Measurements from ENCODE around the gene JPH2.
"Not testable (repeated sequence)": the region's sequence is repeated elsewhere in the genome, so short reads cannot be mapped to it uniquely, and the experiment has no call there.

The JPH2 gene

DNA sequence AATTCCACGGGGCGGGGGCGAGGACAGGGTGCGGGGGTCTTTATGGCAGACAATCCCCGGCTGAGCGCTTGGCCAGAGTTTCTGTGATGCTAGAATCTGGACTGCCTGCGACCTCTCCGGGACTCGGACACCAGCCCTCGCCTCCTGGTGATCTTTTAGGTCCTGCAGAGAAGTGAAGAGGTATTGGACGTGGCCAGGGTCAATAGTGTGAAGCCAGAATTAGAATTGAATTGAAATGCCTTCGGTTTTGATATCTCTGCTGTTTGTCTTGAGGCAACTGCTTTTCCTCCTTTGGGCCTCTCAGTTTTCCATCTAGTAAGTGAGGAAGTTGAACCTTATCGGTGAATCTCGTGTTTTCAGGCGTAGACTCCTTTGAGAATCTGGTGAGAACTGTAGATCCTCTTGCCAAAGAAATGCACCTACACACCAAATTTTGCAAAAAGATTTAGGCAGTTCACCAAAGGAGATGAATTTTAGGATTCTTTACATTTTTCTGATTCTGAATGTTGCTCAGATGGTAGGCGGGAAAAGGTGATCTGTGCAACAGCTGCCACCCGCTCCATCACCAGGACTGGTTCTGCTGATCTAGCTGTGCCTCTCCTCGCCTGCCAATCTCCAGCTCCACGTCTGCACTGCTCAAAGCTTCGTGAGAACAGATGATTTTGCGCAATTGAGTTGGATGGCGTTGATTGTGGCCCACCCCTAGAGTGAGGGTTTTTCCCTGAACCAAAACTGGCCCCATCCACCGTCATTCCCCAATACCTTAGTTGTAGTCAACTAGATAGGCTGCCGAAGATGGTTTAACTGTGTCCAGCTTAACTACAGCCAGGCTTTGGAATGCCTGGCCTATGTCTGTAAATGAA, 24.4 kb upstream of the JPH2 start:
- DNase-seq (ENCODE audit: low read depth): no peak

DNA sequence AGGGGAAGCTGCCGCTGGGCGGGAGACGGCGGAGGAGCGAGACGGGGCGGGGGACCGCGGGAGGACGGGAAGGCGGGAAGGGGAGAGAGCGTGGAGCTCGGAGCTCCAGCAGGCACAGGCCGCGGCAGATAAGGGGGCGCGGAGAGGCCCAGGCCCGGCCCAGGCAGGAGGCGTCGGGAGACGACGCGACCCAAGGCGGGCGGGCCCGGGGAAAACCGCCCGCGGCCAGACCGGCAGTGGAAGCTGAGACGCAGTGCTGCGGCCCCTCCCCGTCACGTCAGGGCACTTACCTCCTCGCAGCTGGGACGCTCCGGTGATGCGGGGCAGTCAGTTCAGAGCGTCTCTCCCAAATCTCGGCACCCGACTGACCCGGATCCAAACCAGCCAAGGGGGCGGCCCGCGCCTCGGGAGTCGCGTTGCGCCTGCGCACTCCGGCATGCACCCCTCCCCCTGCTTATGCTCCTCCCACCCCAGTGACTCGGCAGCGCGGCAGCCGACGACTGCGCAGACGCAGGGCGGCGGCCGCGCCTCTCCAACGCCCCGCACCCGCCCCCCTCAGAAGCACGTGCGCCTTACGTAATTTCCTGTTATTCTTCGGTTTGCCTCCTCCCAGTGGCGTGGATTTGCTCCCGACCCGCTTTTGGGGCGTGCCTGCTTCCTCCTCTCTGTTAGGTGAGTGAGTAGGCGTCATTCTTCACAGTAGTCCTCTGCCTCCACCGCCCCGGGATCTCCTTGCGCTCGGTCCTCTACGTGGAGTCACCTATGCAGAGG, 23.6 kb upstream of the JPH2 start, which contains the start of gene OSER1:
OSER1 (minus strand) TSS at position 366 of the 771 bp plus-strand sequence. CDS start 3,814 bp downstream, outside the sequence.
- DNase-seq (ENCODE audit: low read depth): peak; percentile 95

DNA sequence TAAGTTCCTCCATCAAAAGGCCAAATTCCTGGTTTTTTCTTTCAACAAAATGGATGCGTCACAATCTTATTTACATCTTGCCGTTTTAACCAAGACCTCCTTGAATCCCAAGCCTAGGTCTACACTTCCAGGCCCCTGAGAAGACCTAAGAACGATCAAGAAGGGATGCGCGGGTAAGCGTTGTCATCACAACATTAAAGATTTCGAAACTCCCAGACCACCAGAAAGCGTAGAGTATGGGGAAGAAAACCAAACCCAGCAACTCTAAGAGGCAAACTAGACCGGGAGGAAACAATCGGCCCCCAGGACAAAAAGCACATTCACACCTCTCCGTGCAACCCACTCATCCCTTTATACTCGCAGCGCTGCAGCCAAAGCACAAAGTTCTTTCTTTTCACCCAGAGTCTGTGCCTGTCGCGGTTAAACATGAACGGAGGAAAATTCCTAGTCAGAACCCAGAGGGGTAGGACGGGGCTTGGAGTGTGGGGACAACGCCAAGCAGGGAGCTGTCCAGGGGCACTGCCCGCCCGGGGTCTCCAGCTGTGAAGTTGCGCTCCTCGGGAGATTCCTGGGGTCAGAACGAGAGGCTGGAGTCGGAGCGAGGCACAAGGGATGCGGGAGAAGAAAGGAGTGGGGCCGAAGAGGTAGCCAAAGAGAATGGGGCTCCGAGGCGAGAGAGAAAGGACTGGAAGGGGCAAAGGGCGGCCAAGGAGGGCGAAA, 22.9 kb upstream of the JPH2 start:
- DNase-seq (ENCODE audit: low read depth): no peak

DNA sequence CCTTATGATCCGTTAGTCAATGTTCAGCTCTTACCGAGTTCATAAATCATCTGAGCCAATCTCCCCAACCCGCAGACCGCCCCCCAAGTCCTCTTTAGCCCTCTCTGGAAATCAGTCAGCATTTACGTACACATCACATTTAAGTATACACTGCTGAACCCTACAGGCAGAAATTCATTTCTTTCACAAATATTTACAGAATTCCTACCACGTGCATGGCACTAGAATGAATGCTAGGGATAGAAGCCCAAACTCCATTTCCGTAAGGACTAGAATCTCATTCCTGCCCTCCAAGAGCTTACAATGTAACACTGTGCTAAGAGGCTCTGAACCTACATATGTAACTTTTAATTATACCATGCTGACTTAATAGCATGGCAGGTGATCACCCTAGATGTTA, 21.8 kb upstream of the JPH2 start:
- DNase-seq (ENCODE audit: low read depth): no peak

DNA sequence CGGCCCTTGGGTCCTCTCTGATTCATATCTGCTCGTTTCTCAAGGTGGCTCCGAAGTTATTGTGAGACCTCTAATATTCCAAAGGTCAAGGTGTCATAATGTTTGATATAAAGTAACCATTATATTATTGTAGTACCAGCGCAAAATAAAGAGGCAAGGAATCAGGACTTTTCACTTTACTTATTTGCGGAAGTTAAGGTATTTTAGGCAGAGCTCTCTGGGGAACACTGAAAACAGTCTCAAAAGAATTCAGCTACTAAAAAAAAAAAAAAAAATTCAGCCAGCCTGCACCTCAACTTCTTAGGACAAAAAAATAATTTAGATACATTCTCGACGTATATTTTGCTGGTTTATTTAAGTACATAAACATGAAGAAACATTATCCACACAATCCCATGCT, 21.2 kb upstream of the JPH2 start:
- DNase-seq (ENCODE audit: low read depth): no peak

DNA sequence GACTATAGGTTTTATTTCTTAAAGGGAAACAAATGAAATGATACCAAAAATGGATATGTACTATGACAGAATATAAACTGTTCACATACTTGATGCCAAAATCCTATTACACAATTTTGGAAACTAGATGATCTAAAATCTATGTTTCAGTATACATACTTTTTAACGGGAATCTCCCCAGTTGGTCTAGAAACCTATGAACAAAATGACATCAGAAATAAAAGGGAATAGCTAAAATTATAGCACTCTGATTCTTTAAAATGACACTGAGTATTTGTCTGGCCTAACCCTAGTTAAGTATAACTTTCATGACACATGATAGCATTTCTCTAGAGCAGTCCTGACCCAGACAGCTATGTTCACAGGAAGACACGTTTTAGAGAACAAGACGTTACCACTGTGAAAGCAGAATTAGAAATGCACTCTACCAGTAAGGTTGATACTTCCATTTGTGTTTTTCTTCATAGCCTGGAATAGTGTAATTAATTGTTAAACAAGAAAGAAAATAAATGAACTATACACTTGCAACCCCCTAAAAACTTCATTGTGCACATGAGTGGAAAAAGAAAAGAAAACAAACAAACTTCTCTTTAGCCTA, 20.2 kb upstream of the JPH2 start:
- DNase-seq (ENCODE audit: low read depth): no peak

DNA sequence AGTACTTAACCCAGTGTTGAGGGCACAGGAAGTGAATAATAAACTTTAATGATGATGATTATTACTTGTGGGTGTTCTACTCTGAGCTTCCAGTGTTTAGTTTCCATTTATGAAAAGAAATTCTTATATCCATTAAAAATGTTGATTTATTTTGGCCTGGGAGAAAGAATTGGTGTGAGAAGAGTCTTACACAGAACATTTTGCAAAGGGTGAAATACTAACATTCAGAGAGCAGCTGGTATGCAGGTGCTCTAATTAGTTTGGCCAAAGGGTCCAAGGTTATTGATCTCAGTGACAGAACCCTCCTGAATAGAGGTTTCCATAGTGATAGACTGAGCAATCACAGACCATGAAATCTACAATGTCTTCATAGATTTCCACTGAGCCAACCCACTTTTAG, 19.1 kb upstream of the JPH2 start:
- DNase-seq (ENCODE audit: low read depth): no peak

DNA sequence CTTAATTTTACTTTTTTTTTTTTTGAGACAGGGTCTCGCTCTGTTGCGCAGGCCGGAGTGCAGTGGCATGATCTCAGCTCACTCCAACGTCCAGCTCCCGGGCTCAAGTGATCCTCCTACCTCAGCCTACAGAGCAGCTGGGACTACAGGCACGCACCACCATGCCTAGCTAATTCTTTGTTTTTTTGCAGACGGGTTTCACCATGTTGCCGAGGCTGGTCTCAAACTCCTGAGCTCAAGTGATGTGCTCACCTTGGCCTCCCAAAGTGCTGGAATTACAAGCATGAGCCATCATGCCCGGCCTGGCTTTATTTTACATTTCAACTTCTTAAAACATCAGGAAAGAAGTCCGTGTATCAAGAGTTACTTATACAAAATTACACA, 17.8 kb upstream of the JPH2 start:
- no peak for DNase-seq (ENCODE audit: low read depth)

DNA sequence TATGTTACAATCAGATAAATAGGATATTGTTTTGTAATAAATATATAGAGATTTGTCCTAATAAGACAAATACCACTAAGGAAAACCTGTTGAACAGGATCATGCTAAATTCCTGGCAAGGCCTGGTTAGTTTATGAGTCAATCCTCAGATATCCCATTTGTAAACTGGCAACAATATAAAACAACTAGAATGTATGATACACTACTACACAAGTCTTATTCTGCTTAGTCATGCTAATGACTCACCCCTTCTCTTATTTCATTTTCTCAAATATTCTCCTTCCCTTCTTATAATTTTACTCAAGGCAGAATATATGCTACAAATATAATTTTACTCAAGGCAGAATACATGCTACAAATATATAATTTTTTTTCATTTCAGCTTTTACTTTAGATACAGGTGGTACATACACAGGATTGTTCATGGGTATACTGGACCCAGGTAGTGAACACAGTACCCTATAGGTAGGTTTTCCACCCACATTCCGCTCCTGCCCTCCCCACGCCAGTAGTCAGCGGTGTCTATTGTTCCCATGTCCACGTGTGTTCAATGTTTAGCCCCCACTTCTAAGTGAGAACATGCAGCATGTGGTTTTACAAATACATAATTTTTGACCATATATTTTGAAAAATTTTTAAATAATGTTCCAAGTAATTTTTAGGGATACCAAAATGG, 17.3 kb upstream of the JPH2 start:
- peak; percentile 83 for DNase-seq (ENCODE audit: low read depth)

DNA sequence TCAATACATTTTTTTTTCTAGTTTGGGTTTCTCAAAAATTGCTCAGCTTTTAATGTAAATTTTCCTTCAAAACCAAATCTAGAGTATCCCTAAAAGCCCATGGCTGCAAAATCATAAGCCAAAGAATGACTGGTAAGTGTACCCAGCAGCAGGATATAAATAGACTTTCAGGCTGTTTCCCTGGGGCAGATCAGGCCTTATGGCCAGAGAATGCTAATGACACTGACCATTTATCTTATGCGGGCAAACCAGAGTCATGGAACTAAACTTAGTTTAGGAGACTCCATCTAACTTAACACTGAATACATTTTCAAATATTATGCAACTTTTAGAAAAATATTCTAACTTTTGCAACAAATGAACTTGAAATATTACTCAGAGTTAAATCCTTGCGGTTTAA, 16.2 kb upstream of the JPH2 start:
- no peak for DNase-seq (ENCODE audit: low read depth)

DNA sequence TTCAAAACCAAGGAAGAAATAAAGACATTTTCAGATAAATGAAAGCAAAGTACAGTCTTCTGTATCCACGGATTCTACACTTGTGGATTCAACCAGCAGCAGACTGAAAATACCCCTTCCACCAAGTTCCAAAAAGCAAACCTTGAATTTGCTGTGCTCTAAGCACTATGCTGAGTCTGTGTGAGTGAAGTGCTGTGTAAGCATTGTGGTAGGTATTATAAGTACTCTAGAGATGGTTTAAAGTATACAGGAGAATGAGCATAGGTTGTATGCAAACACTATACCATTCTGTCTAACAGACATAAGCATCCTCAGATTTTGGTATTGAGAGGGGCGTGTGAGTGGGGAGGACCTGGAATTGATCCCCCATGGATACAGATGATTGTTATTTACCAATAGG, 14.0 kb upstream of the JPH2 start:
- no peak for DNase-seq (ENCODE audit: low read depth)

DNA sequence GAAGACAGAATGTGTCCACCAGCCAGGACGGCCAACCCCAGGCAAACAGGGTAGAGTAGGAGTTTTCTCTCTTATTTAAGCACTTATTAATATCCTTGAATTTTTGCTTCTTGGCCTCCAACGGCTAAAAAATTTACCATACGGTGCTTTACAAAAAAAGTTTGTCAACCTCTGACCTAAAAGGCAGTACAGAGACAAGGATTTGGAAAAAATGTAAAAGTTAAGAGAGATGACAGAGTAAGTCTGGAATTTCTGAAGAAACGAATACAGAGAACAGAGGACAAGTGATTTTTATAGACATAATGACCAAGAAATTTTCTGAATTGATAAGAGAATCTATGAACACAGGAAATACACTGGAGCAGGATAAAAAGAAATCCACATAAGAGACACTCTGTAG, 13.4 kb upstream of the JPH2 start:
- no peak for DNase-seq (ENCODE audit: low read depth)

DNA sequence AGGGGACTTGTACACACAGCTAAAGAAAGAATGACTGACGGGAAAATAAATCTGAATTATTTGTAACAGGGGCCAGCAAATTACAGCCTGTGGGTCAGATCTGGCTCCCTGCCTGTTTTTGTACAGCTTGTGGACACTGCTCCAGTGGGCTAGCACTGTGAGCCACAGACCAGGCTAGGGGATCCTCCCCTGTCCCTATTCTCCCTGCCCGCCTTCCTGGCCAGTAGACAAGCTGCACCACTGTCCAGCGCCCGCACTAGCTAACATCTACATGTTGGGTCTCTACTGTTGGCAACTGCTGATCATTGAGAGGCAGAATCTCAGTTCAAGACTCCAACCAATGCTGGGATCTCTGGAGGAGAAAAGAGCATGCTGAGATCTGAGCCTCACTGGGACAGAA, 12.9 kb upstream of the JPH2 start:
- no peak for DNase-seq (ENCODE audit: low read depth)

DNA sequence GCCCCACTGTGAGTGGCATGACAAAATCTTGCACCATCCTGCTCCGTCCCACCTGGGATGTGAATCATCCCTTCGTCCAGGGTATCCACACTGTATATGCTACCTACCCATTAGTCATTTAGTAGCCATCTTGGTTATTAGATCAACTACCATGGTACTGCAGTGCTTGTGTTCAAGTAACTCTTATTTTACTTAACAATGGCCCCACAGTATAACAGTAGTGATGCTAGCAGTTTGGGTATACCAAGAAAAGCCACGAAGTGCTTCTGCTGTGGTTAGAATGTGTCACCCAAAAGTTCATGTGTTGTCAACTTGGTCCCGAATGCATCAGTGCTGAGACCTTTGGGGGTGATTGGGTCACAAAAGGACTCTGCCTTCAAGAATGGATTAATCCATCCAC, 11.9 kb upstream of the JPH2 start:
- no peak for DNase-seq (ENCODE audit: low read depth)

DNA sequence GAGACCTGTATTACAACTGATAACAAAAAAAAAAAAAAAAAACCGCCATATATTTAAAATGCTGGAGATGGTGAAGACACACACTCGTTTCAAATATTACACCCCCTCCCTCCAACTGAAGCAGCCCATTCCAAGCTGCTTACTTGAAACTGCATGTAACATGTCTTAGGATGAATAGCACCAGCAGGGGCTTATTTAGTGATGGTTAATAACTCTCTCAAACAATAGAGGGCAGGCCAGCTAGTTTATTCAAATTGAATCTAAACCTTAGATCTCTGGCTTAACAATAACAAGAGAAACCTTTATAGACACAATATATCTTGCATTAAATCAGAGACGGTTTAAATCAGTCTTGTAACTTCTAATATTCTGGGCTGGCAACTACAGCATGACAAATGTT, 9.3 kb upstream of the JPH2 start:
- DNase-seq (ENCODE audit: low read depth): no peak

DNA sequence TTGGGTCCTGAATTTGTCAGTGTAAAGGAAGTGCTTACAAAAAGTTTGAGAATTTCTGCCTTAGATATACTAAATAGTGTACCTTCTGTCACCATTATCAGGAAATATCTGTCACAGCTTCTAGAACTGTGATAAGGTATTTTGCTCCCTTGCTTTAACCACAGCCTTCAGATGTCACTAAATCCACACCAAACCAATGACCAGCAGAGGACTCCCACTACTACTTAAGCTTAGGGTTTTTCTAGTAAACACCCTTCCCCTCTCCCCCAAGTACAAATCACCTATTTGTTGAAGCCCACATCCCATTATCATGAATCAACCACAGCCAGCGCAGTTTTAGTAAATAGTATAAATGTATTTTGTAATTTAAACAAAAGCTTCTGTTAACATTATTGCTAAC, 8.6 kb upstream of the JPH2 start:
- no peak for DNase-seq (ENCODE audit: low read depth)

DNA sequence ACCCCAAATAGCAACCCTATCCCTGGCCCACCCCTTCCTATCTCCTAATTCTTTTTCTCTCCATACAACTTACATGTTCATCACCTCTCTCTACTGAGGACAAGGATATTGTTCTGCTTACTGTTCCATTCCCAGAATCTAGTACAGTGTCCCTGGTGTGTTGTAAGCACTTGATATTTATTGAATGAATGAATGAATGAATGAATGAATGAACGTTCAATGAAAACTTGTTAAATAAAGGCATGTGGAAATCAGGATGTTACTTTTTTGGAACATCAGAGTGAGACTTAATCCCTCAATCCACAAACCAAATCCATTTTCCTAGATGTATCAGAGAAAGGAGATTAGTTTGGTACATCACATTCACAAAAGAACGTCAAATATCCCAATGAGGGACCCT, 6.8 kb upstream of the JPH2 start:
- DNase-seq (ENCODE audit: low read depth): no peak

DNA sequence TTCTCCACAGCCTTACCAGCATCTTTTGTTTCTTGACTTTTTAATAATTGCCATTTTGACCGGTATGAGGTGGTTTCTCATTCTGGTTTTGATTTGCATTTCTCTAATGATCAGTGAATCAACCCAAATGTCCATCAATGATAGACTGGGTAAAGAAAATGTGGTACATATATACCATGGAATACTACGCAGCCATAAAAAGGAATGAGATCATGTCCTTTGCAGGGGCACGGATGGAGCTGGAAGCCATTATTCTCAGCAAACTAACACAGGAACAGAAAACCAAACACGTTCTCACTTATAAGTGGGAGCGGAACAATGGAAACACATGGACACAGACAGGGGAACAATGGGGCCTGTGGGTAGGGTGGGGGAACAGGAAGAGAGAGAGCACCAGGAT, 4.7 kb upstream of the JPH2 start:
- not testable (repeated sequence) for DNase-seq (ENCODE audit: low read depth)

DNA sequence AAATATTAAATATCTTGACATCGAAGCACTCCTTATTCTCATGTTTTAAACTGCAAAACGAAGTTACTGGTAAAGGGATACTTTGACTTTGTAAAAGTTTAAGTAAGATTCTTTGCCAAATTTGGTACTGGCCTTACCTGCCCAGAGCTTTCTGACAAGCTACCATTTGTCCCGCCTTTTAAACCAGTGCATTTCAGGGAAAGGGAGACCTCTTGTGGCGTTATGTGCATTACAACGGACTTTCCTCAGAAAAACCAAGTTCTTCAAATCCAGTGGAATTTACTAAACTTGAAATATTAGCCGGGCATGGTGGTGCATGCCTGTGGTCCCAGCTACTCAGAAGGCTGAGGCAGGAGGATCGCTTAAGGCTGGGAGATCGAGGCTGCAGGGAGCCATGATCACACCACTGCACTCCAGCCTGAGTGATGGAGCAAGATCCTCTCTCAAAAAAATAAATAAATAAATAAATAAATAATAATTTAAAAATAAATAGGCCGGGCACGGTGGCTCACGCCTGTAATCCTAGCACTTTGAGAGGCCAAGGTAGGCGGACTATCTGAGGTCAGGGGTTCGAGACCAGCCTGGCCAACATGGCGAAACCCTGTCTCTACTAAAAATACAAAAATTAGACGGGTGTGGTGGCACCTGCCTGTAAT, 3.3 kb upstream of the JPH2 start:
- peak; percentile 51 for DNase-seq (ENCODE audit: low read depth)

DNA sequence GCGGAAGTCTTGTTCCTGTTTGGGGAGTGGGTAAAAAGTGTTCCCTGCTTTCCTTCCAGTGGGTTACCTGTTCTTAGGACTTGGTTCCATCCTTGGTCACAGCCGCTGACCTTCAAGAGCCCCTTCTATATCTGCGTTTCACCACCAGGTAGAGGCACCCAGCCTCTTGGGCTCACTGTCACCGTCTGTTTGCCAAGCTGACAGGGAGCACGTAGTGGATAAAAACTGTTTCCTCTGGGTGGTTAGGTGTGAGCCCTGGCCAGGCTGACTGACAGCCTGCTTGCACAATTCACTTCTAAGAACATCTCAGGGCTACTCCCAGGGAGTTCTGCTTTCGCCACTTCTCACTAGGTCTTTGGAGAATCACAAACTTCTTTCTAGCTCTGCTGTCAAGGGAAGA, 1.8 kb upstream of the JPH2 start:
- no peak for DNase-seq (ENCODE audit: low read depth)

Measured in stromal cell of bone marrow (primary cell).